Measurements from ENCODE around the gene TAS2R13. TPM values are rescaled to one million over a fixed set of nuclear protein-coding genes. Genes with fewer than 3 reads are reported as not detected.
A peak's percentile ranks its signal among the peaks of the same experiment; 100 is the strongest.

The TAS2R13 gene, protein sequence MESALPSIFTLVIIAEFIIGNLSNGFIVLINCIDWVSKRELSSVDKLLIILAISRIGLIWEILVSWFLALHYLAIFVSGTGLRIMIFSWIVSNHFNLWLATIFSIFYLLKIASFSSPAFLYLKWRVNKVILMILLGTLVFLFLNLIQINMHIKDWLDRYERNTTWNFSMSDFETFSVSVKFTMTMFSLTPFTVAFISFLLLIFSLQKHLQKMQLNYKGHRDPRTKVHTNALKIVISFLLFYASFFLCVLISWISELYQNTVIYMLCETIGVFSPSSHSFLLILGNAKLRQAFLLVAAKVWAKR
- total RNA-seq = 1 to 10 TPM; 1.3 to 1.9 TPM
- long read RNA-seq = 0 reads

DNA sequence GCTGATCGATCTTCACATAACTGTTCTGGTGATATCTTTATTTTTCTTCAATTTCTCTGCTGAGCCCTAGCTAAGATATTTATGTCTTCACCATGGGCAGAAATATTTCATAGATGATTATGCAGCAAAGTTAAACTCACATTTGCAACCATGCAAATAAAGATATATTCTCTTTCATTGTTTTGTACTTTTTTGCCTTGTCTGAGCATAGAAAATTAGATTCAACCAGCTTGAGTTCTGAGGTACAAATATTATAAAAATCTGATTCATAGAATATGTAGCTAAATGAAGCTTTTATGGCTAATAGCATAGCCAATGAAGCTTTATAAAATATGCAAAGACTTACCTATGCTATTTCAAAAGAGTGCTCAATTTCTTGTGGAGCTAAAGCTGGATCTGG is at the start of gene TAS2R13:
Gene TAS2R13 (minus strand): TSS at position 101 of the 400 bp plus-strand sequence. CDS start 264 bp downstream, outside the sequence.
- DNase-seq (no peak), ATAC-seq (no peak)
- intact Hi-C loops (cut with DNase I, micrococcal nuclease) = no loop called here

DNA sequence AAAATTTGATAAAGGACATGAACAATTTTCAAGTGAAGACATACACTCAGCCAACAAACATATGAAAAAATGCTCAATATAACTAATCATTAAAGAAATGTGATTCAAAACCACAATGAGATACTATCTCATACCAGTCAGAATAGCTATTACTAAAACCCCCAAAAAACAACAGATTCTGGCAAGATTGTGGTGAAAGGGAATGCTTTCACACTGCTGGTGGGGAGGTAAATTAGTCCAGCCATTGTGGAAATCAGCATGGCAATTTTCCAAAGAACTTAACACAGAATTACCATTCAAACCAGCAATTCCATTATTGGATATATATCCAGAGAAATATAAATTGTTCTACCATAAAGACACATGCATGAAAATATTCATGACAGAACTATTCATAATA is 48.4 kb upstream of the TAS2R13 start:
- intact Hi-C loops (cut with DNase I, micrococcal nuclease) = no loop called here
- ATAC-seq = no peak
- no peak for DNase-seq

DNA sequence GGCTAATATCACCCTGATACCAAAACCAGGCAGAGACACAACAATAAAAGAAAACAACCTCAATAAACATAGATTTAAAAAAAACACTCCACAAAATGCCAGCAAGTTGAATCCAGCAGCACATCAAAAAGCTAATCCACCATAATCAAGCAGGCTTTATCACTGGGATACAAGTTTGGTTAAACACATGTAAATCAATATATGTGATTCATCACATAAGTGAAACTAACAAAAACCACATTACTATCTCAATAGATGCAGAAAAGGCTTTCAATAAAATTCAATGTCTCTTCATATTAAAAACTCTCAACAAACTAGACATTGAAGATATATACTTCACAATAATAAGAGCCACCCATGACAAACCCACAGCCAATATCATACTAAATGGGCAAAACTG is 46.7 kb upstream of the TAS2R13 start:
- DNase-seq (no peak), ATAC-seq (no peak)
- intact Hi-C loops (cut with DNase I, micrococcal nuclease) = no loop called here

DNA sequence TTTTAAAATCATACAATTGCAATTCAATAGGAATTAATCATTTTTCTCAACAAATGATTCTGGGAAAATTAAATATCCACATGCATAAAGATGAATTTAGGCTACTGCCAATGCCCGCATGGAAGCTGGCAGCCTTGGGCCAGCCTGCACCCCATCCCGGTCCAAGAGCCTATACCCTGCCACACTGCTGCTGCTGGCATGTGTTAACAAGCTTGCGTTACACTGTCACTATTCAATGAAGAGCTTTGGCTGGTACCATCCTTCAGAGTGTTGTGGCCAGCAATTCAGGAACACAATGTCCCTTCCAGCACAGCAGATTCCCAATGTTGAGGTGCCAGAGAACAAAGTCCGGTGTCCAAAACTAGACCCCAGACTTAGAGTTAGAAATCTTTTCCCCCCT is 43.3 kb upstream of the TAS2R13 start:
- intact Hi-C loops (cut with DNase I, micrococcal nuclease) = no loop called here
- DNase-seq = no peak
- ATAC-seq = no peak

DNA sequence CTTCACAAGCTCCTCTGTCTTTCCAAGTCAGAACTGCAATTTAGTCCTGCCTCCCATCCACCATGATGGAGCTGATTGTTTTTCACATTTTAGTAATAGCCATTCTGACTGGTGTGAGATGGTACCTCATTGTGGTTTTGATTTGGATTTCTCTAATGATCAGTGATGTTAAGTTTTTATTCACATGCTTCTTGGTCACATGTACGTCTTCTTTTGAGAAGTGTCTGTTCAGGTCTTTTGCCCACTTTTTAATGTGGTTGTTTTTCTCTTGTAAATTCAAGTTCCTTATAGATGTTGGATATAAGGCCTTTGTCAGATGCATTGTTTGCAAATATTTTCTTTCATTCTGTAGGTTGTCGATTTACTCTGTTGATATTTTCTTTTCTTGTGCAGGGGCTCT is 33.8 kb upstream of the TAS2R13 start:
- ATAC-seq (no peak), DNase-seq (no peak)
- intact Hi-C loops (cut with DNase I, micrococcal nuclease) = no loop called here

DNA sequence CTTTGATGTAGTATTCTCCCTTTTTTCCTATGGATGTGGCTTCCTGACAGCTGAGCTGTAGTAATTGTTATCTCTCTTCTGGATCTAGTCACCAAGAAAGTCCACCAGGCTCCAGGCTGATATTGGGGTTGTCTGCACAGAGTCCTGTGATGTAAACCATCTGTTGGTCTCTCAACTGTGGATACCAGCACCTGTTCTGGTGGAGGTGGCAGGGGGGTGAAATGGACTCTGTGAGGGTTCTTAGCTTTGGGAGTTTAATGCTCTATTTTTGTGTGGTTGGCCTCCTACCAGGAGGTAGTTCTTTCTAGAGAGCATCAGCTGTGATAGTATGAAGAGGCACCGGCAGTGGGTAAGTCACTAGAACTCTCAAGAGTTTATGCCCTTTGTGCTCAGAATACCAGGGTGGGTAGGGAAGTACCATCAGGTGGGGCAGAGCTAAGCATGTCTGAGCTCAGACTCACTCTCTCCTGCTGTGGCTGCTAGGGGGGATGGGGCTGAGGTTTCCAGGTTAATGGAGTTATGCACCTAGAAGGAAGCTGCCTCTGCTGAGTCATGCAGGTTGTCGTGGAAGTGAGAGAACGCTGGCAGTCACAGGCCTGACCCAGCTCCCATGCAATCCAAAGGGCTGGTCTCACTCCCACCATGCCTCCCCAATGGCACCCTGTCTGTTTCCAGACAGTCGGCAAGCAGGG is 32.7 kb upstream of the TAS2R13 start:
- intact Hi-C loops (cut with DNase I, micrococcal nuclease) = no loop called here
- DNase-seq = no peak
- peak; percentile 14 for ATAC-seq

DNA sequence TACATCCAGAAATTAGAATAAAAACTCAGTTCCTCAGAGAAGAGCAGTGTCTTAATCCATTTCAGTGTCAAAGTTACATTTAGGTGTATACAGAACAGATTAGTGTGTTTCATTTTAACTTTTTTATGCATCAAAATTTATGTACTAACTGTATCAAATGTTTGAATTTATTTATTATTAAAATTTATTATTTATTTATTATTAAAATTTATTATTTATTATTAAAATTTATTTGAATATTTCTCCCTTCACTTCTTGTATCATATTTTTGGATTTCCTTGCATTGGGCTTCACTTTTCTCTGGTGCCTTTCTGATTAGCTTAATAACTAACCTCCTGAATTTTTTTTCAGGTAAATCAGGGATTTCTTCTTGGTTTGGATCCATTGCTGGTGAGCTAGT is 32.0 kb upstream of the TAS2R13 start:
- intact Hi-C loops (cut with DNase I, micrococcal nuclease) = no loop called here
- ATAC-seq = no peak
- no peak for DNase-seq

DNA sequence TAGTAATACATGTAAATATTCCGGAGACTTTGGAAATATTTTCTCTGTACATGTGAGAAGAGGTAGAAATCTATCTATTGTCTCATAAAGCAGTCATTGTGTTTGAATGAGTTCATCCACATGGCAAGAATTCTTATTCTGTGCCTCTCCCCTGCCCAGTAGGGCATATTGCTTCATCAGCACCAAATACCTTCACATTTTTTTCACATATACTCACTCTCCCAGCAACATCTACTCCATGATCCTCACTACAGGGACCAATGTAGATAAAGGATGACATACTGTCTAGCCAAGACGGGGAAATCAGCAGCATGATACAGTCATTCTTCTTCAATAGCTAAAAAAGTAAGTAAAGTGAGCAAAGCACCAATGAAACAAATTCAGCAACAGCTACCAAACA is 31.0 kb upstream of the TAS2R13 start:
- no peak for DNase-seq
- intact Hi-C loops (cut with DNase I, micrococcal nuclease) = no loop called here
- ATAC-seq = no peak

DNA sequence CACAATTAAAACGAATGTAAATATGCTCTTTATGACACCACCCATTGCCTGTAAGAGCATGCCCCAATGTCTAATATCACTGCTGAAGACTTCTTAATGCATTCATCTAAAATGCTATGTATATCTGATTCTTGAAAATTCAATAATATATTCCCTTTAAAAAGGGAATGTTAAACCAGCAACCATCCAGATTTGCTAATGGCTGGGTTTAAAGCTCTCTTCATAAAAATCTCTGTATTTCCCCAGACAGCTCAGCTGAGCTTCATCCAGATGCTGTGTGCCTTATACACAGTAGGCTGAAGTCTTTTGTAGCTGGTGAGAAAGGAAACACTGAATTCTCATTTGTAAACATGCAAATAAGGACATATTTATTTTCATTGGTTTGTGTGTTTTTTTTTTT is 29.8 kb upstream of the TAS2R13 start, which contains the start of gene TAS2R14:
Gene TAS2R14 (minus strand): TSS at position 101 of the 400 bp plus-strand sequence. CDS start 56 bp downstream, at position 45.
- ATAC-seq (no peak), DNase-seq (no peak)
- intact Hi-C loops (cut with DNase I, micrococcal nuclease) = no loop called here

DNA sequence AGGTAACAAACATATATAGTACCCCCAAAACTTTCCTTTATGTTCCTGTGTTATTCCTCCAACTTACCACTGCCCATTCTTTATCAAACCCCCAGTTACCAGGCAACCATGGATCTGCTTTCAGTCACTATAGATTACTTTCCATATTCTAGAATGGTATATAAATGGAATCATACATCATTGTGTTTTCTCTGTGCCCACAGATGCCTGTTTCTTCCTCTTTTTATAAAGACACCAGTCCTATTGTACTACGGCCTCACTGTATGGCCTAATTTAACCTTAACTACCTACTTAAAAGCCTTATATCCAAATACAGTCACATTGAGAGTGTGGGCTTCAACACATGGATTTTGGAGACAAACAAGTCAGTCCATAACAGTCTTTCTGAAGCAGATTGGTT is 27.1 kb upstream of the TAS2R13 start:
- intact Hi-C loops (cut with DNase I, micrococcal nuclease) = no loop called here
- no peak for ATAC-seq
- DNase-seq = no peak

DNA sequence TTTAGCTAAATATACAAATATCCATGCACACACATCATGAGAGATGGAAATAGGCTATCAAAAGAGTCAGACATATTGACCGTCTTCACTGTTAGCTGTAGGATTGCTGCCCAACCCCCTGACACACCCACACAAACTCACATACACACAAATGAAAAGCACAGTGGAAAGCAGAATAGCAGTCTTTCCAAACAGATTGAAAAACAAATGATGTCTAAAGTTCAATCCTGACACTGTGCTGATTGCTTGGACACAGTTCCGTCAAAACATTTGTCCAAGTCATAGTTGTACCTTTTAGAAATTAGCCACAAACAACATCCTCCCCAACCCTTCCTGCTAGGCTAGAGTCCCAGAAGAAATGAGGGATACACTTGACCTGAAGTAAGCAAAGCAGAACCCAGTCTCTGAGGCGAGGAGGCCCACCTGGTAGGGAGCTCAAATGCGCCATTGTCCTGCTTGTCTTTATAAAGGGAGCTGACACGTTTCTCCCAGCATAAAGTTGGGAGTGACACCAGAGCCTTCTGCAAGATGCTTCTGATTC is 19.5 kb upstream of the TAS2R13 start, which contains the start of gene PRH2:
Gene PRH2 (plus strand): TSS at position 491 of the 541 bp plus-strand sequence. CDS start 38 bp downstream, at position 529.
- ATAC-seq (no peak), DNase-seq (no peak)
- intact Hi-C loops (cut with DNase I, micrococcal nuclease) = no loop called here

DNA sequence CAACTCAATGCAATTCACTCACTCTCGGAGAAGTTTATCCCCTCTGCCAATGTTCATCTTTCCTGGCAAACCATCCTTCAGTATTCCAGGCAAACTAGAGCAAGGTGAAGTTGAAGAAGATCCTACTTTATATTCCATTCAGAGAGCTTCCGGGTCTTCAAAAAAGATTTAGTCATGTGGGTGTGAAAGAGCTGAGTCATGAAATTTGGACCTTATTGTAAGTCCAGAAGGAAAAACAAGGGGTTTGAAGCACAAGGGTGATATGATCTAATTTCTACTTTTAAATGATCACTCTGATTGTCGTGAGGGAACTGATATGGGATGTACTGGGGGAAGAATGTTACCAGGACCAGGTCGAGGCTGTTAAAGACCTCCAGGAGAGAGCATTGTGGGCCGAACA is 16.9 kb upstream of the TAS2R13 start:
- no peak for ATAC-seq
- DNase-seq = no peak
- intact Hi-C loops (cut with DNase I, micrococcal nuclease) = no loop called here

DNA sequence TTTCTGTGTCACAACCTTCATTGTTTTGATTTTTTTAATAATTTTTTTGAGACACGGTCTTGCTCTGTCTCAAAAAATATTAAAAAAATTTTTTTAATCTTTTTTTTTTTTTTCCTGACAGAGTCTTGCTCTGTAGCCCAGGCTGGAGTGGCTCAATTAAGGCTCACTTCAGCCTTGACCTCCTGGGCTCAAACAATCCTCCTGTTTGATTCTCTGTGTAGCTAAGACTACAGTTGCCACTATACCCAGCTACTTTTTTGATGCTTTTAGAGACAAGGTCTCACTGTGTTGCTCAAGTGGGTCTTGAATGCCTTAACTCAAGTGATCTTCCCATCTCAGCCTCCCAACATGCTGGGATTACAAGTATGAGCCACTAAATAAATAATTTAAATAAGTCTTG is 10.4 kb upstream of the TAS2R13 start:
- intact Hi-C loops (cut with DNase I, micrococcal nuclease) = no loop called here
- ATAC-seq (no peak), DNase-seq (no peak)

DNA sequence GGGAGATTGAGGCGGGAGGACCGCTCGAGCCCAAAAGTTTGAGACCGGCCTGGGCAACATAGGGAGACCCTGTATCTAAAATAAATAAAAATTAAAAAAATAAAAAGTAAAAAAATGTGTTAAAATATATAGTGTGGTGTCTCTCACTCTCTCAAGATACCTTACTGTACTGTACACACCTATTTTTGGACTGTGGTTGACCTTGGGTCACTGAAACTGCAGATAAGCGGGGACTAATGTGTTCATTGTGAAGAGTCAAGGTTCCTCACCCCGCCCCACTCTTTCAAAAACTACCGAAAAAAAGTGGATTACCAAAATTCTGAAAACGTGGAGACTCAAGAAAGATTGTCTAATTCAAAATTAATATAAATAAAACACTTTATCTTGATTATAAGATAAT is 1.0 kb upstream of the TAS2R13 start:
- intact Hi-C loops (cut with DNase I, micrococcal nuclease) = no loop called here
- DNase-seq = no peak
- no peak for ATAC-seq

DNA sequence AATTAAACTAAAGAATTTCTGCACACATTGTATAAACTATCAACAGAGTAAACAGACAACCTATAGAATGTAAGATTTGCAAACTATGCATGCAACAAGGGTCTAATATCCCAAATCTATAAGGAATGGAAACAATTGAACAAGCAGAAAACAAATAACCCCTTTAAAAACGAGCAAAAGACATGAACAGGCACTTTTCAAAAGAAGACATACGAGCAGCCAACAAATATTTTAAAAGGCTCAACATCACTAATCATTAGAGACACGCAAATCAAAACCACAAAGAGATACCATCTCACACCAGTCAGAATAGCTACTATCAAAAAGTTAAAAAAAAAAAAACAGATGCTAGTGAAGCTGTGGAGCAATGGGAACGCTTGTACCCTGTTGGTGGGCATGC is 4.7 kb downstream of the TAS2R13 start:
- intact Hi-C loops (cut with DNase I, micrococcal nuclease) = no loop called here
- DNase-seq = no peak
- ATAC-seq = no peak

DNA sequence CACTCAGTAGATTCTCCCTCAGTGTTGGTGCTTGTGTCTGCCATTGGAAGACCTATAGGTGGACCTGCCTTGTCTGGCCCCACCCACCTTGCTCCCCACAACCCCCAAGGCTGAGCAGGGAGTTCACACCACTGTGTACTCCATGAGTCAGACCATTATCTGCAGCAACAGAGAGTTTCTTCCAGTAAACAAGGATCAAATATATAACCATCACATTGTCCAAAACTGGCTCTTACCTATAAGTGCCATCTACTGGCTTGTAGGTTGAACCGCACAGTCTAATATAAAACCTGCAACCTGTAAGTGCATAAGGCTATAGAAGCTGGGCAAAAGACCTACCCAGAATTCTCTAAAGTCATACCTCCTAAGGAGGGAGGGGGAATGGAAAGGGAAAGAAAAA is 7.9 kb downstream of the TAS2R13 start:
- ATAC-seq (peak; percentile 52), DNase-seq (no peak)
- intact Hi-C loops (cut with DNase I, micrococcal nuclease) = no loop called here

DNA sequence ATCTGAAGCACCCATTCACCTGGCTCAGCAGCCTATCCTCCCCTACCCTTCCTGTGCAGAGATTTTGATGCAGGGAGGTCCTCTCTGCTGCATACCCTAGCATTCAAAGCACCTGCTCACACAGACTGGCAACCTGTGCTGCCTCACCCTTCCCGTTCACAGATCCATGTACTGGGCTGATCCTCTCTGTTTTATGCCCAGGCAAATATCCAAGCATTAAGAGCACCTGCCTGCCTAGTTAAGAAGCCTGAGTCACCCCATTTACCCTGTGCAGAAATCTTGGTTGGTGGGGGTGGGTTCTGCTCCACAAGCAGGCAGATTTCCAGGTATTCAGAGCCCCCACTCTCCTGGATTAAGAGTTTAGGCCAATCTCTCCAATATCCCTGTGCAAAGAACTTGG is 8.4 kb downstream of the TAS2R13 start:
- DNase-seq = no peak
- intact Hi-C loops (cut with DNase I, micrococcal nuclease) = no loop called here
- no peak for ATAC-seq

DNA sequence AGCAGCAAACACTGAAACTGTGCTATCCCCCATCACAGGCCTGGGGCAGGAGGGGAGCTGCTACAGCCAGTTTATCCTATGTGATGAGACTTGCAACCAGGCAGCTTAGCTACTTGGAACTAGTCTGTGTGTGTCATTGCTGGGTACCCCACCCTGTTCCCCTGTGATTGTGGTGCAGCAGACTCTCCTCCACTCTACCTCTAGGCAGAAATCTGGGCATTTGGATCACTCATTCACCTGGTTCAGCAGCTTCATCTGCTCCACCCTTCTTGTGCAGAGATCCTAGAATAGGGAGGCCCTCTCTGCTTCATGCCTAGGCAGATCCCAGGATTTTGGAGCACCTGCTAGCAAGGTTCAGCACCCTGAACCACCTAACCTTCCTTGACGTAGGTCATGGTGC is 8.8 kb downstream of the TAS2R13 start:
- intact Hi-C loops (cut with DNase I, micrococcal nuclease) = no loop called here
- no peak for DNase-seq
- ATAC-seq = no peak

DNA sequence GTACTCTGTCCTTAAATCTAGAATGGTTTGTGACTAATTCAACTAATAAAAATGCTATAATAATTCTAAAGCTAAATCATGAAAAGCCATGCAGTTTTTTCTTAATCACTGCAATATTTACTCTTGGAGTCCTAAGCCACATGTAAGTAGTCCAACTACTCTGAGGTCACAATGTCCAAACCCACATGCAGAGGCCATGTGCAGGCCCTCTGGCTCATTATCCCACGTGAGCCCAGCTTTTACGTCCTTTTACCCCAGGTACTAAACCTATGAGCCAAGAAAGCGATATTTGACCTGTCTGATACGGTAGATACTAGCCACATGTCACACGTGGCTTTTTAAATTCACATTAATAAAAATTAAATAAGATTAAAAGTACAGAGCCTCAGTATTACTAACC is 12.5 kb downstream of the TAS2R13 start:
- ATAC-seq = no peak
- no peak for DNase-seq
- intact Hi-C loops (cut with DNase I, micrococcal nuclease) = no loop called here

DNA sequence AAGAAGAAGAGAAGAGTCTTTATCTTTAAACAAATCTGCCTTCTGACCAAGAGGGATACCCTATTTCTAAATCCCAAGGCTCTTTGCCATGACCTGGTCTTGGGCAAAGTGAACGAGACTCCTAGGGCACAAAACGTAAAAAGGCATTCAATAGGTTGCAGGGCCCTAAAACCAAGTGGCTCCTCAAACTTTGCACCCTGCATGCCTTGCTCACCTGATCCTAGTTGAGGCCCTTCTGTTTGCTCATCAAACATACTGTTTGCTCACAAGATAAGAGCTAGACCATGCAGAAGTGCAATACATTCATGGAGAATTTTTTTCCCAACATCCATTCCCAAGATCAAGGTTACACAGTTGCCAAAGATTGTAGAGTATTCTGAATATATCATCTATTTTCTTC is 17.4 kb downstream of the TAS2R13 start:
- DNase-seq (peak in 1 of 2 donors; percentile 10), ATAC-seq (peak; percentile 99)
- intact Hi-C loops (cut with DNase I, micrococcal nuclease) = no loop called here

Measured in left colon (tissue), 2 donors.